Natural killer cell (primary cell): ENCODE data around the gene EXTL1. TPM values are rescaled to one million over a fixed set of nuclear protein-coding genes. Genes with fewer than 3 reads are reported as not detected.

ENCODE experiments used
- ATAC-seq, 3 donors: fragments of 150-1000 bp in 2 of 3; fragments of 200-7000 bp in 1 of 3; cut with Tn5 transposase; 1 replicate in 1 of 3; 2 replicates in 2 of 3; pipeline ENCODE4 v1.10.0; 2021; ENCODE audit warnings: mild to moderate bottlenecking in 2 of 3, moderate library complexity in 2 of 3
- DNase-seq, 2 donors: peaks; one replicate each; pipeline versions ENCODE4 v3.0.0 to v3.0.0-alpha.2; 2013 to 2021; ENCODE audit warnings: mixed read lengths in 1 of 2
- H3K27ac ChIP-seq: one replicate; pipeline ENCODE4 v1.5.1; 2013; ENCODE audit warnings: mild to moderate bottlenecking, low read length
- H3K27me3 ChIP-seq: one replicate; pipeline ENCODE4 v1.6.1; 2013; ENCODE audit warnings: low read length; ENCODE audit not compliant: control insufficient read depth, insufficient read depth
- H3K36me3 ChIP-seq: one replicate; pipeline ENCODE4 v1.6.1; 2013; ENCODE audit warnings: low read length; ENCODE audit not compliant: control insufficient read depth, insufficient read depth
- H3K4me1 ChIP-seq: one replicate; pipeline ENCODE4 v1.6.1; 2013; ENCODE audit warnings: low read length; ENCODE audit not compliant: control insufficient read depth, insufficient read depth
- H3K4me3 ChIP-seq: one replicate; pipeline ENCODE4 v1.5.1; 2013; ENCODE audit warnings: low read length
- H3K9me3 ChIP-seq: one replicate; pipeline ENCODE4 v1.6.1; 2013; ENCODE audit warnings: low read length; ENCODE audit not compliant: control insufficient read depth, insufficient read depth
- H3K27ac Mint-ChIP-seq, 2 donors: one replicate each; pipeline ENCODE4 v1.8.0; 2022; ENCODE audit warnings: mild to moderate bottlenecking in 2 of 2, mixed read lengths in 2 of 2, moderate library complexity in 1 of 2
- H3K27me3 Mint-ChIP-seq, 2 donors: one replicate each; pipeline ENCODE4 v1.8.0; 2022; ENCODE audit warnings: low read depth in 2 of 2, mixed read lengths in 2 of 2
- H3K36me3 Mint-ChIP-seq: one replicate; pipeline ENCODE4 v1.8.0; 2022; ENCODE audit warnings: mixed read lengths
- H3K4me1 Mint-ChIP-seq, 2 donors: one replicate each; pipeline ENCODE4 v1.8.0; 2022; ENCODE audit warnings: mixed read lengths in 2 of 2
- H3K4me3 Mint-ChIP-seq: one replicate; pipeline ENCODE4 v1.8.0; 2022; ENCODE audit warnings: mild to moderate bottlenecking, moderate library complexity, mixed read lengths
- H3K9me3 Mint-ChIP-seq, 2 donors: one replicate each; pipeline ENCODE4 v1.8.0; 2022; ENCODE audit warnings: mixed read lengths in 2 of 2
- CTCF ChIP-seq: fragments of 200-600 bp; IDR thresholded peaks from one replicate; pipeline ENCODE4 v1.8.0; 2022; ENCODE audit warnings: antibody characterized with exemption
- WGBS: methylation state at CpG from one replicate; pipeline ENCODE4 v1.1.7; 2013; ENCODE audit warnings: missing lambda C conversion rate; ENCODE audit not compliant: insufficient coverage; 5-methylcytosine and 5-hydroxymethylcytosine counted together
- intact Hi-C: fragments of 100-400 bp; cut with micrococcal nuclease; formaldehyde crosslinking; loops from one replicate; pipeline ENCODE4 v1.14.2; 2022
- total RNA-seq, 4 donors: library from RNA; stranded (reverse); fragments of 120-200 nt in 1 of 4; gene quantifications; one replicate each; pipeline versions ENCODE4 v1.2.3 to v1.2.4, GENCODE V29; 2013 to 2022

The EXTL1 gene
- total RNA-seq, 3 donors from 2014 or later (not counting 1 experiment from before 2014, with no cell fraction given): not detected

- no peaks in the 10 kb centered on the region for H3K9me3 ChIP-seq
- no peak overlapping the region for H3K4me3 Mint-ChIP-seq
- TF ChIP-seq CTCF: no peak
- H3K4me1 Mint-ChIP-seq: no peaks in the 10 kb centered on the region
- no peaks in the 10 kb centered on the region for H3K4me1 ChIP-seq
- no peaks in the 10 kb centered on the region for H3K36me3 ChIP-seq
- no peaks in the 10 kb centered on the region for H3K36me3 Mint-ChIP-seq
- WGBS: 81% methylated on average over 5 of the region's 5 CpGs
- H3K4me3 ChIP-seq: no peak overlapping the region
- H3K27me3 ChIP-seq: peaks cover 4% of the 10 kb centered on the region
- intact Hi-C loops: no loop called here
- H3K9me3 Mint-ChIP-seq: no peaks in the 10 kb centered on the region
- H3K27me3 Mint-ChIP-seq: peaks cover 19 to 23% of the 10 kb centered on the region in 2 donors
- DNase-seq (no peak), ATAC-seq (no peak)
- H3K27ac ChIP-seq: no peak overlapping the region
- no peak overlapping the region for H3K27ac Mint-ChIP-seq
Observed at GRCh38 chr1:26058052-26058595, 36.5 kb downstream of the EXTL1 start.

DNA sequence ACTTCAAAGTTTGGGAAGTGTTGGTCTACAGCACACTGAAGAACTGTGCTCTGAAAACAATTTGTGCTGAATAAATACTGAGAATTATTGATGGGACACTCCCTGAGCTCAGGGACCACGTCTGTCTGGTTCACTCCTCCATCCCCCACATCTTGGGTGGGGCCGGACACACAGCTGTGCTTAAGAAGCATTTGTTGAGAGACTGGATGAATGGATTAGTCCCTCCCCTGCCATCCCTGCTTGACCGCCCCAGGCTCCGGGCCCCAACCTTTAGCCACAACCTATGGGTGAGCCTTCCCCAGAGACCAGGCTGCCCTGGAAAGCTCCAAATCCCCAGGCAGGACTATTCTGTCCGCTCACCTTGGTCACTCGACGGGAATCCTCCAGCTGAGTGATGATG lies 38.3 kb downstream of the EXTL1 start:
- Histone ChIP-seq H3K9me3 (no peaks in the 10 kb centered on the region), H3K27me3 (no peaks in the 10 kb centered on the region), H3K27ac (no peak overlapping the region), H3K36me3 (no peaks in the 10 kb centered on the region), H3K4me3 (no peak overlapping the region), H3K4me1 (no peaks in the 10 kb centered on the region)
- Mint-ChIP-seq H3K27ac (no peak overlapping the region), H3K9me3 (no peaks in the 10 kb centered on the region), H3K27me3 (peaks cover 5 to 19% of the 10 kb centered on the region in 2 donors), H3K36me3 (no peaks in the 10 kb centered on the region), H3K4me1 (no peaks in the 10 kb centered on the region), H3K4me3 (no peak overlapping the region)
- ATAC-seq: no peak
- no peak for DNase-seq
- WGBS: 94% methylated on average over 6 of the region's 7 CpGs
- no peak for TF ChIP-seq CTCF
- intact Hi-C loops: no loop called here

DNA sequence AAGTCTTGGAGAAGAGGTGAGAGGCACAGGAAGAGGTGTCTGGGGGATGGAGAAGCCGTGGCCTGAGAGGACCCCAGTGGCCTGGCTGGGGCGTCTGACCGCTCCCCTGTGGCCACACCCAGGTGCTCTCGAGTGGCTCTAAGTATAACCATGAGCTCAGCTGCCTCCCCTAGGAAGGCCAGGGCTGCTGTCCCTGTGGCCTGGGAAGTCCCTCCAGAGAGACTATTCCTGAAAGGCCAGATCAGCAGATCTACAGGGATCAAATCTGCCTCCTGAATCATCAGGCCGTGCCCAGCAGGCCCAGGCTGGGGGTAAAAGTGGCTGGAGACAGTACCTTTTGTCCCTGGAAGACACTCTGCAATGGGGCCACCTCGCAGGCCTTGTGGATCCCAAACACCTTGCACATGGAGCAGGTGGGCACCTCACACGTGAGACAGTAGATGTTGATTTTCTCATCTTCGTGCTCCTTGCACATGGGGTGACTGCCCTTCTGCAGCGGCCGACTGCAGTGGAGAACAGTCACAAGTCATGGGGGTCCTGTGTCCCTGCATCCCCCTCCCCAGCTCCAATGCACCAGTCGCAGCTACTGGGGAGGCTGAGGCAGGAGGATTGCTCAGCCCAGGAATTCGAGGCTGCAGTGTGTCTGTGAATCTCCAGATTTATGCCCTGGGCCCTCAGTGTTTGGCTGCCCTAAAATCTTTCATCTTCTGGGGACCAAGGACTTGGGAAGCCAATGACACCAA lies 39.4 kb downstream of the EXTL1 start:
- no peak overlapping the region for H3K4me3 Mint-ChIP-seq
- DNase-seq: no peak
- no peaks in the 10 kb centered on the region for H3K36me3 ChIP-seq
- H3K4me1 Mint-ChIP-seq: no peaks in the 10 kb centered on the region
- 82% methylated on average over 12 of the region's 12 CpGs for WGBS
- H3K9me3 ChIP-seq: no peaks in the 10 kb centered on the region
- H3K9me3 Mint-ChIP-seq: no peaks in the 10 kb centered on the region
- no peak for TF ChIP-seq CTCF
- H3K27ac ChIP-seq: no peak overlapping the region
- no peaks in the 10 kb centered on the region for H3K36me3 Mint-ChIP-seq
- no peaks in the 10 kb centered on the region for H3K27me3 ChIP-seq
- H3K4me1 ChIP-seq: no peaks in the 10 kb centered on the region
- intact Hi-C loops: no loop called here
- no peak overlapping the region for H3K27ac Mint-ChIP-seq
- ATAC-seq: no peak
- H3K4me3 ChIP-seq: no peak overlapping the region
- peaks cover 0 to 14% of the 10 kb centered on the region in 2 donors for H3K27me3 Mint-ChIP-seq

DNA sequence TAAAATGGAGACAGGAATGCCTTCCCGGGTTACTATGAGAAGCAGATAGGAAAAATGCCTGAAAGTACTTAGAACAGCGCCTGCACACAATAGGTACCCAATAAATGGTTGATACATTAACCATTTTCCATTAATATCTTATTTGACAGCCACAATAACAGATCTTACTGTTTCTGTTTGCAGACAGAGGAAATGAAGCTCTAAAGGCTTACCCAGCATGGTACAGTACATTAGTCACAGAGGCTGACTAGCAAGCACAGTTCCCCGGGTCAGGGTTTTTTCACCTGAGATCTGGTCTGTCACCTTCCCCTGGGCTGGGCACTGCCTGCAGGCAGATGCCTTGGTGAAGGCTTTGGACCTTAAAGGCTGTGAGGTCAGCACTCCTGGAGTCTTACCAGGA lies 43.0 kb downstream of the EXTL1 start:
- 81% methylated on average over 2 of the region's 3 CpGs for WGBS

More for the DNA sequence above, 43.0 kb downstream of the EXTL1 start:
- intact Hi-C loops: no loop called here
- Histone ChIP-seq H3K36me3 (no peaks in the 10 kb centered on the region), H3K27ac (no peak overlapping the region), H3K4me1 (no peaks in the 10 kb centered on the region), H3K27me3 (no peaks in the 10 kb centered on the region), H3K9me3 (no peaks in the 10 kb centered on the region), H3K4me3 (no peak overlapping the region)
- Mint-ChIP-seq H3K27ac (no peak overlapping the region), H3K4me3 (no peak overlapping the region), H3K36me3 (no peaks in the 10 kb centered on the region), H3K27me3 (peaks cover 8 to 11% of the 10 kb centered on the region in 2 donors), H3K9me3 (no peaks in the 10 kb centered on the region), H3K4me1 (no peaks in the 10 kb centered on the region)
- DNase-seq (no peak), ATAC-seq (no peak)
- no peak for TF ChIP-seq CTCF
